ENCODE results near the gene EXD3.
A peak's percentile ranks its signal among the peaks of the same experiment; 100 is the strongest.

The EXD3 gene

DNA sequence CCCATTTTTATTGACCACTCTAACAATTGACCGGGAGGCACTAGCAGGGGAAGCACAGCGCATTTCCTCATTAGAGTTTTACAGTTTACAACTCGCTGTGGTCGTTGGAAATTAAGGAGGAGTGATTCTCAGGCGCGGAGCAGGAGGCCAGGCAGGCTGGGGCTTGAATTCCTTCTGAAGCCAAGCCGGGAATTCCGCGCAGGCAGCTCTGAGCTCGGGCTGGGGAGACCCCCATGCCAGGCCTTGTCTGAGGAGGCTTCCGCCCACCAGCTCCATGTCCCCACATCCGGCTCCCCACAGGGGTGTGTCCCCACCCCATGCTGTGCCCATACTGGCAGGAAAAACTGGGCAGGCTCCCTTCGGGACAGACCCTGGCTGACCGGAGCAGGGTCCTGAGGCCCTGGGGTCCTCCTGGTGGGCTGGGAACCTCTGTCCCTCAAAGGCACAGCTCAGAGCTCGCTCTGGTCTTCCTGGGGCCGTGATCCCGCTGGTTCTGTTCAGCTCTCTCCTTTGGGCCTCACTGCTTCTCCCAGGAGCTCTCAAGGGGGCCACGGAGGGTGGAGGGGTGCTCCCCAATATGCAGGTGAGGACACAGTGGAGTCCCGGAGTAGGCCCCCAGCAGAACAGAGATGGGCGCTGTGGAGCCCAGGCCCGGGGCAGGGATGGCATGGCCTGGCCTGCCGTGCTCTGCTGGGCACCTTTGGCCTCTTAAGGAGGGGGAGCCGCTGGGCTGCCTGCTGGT, 119.6 kb downstream of the EXD3 start:
- no peak for DNase-seq

GRCh38 chr9:137302449-137303150, 120.4 kb downstream of the EXD3 start:
- no peak for DNase-seq

DNA sequence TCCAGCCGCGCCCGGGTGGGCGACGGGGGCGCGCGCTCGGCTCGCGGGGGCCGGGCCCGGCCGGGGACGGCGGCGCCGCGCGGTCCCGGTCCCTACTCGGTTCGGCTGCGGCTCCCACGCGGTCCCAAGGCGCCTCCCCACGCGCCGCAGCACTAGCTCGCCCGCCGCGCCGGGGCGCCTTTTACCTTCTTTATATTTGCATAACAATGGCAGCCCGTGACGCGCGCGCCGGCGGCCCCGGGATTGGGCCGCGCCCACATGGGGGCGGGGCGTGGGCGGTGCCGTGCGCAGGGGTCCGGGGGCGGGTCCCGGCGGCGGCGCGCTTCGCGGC, 120.9 kb downstream of the EXD3 start, which contains the start of gene NRARP:
TSS of gene NRARP (minus strand) at position 154 of the 331 bp plus-strand sequence. CDS start 343 bp downstream, outside the sequence.
- DNase-seq = peak; percentile 6 to 52

GRCh38 chr9:137301081-137301947, 121.6 kb downstream of the EXD3 start:
- DNase-seq = no peak

GRCh38 chr9:137300567-137301080, 122.3 kb downstream of the EXD3 start:
- DNase-seq = no peak

- DNase-seq = no peak
Measured at GRCh38 chr9:137299938-137300337, 123.0 kb downstream of the EXD3 start.

GRCh38 chr9:137299203-137299565, 123.8 kb downstream of the EXD3 start:
- no peak for DNase-seq

GRCh38 chr9:137298401-137299202, 124.4 kb downstream of the EXD3 start:
- DNase-seq = no peak

- DNase-seq = no peak
Measured at GRCh38 chr9:137297966-137298365, 125.0 kb downstream of the EXD3 start.

GRCh38 chr9:137296670-137297664, 126.0 kb downstream of the EXD3 start:
- DNase-seq = no peak

GRCh38 chr9:137295849-137296669, 126.9 kb downstream of the EXD3 start:
- no peak for DNase-seq

DNA sequence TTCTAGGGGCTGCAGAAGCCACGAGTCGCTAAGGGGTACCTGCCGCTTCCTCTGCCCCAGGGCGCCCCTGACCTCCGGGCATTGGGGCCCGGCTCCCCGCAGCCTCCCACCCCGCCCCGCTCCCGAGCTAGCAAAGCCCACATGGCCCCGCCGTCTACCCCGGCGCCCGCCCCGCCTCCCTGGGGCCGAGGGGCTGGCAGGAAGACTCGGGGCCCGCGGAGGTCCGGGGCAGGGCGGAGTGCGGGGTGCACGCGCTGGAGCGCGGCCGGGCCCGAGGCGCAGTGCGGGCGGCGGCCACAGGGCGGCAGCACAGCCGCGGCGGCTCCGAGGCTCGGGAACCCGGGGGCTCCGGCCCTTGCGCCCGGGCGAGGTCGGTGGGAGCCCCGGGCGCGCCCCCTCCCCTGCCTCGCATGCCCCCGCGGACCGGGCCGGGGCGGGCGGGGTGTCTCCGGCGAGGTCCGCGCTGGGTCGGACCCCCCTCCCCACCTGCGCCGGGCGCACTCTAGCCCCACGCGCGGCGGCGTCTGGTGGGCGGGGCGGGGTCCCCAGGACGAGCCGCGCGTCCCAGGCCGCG, 127.6 kb downstream of the EXD3 start:
- no peak for DNase-seq

- no peak for DNase-seq
Measured at GRCh38 chr9:137294681-137295237, 128.2 kb downstream of the EXD3 start.

GRCh38 chr9:137294091-137294680, 128.8 kb downstream of the EXD3 start:
- DNase-seq = no peak

GRCh38 chr9:137293482-137294090, 129.4 kb downstream of the EXD3 start:
- no peak for DNase-seq

- DNase-seq = no peak
Measured at GRCh38 chr9:137293094-137293481, 129.9 kb downstream of the EXD3 start.

GRCh38 chr9:137286975-137287383, 136.0 kb downstream of the EXD3 start:
- DNase-seq = no peak

DNA sequence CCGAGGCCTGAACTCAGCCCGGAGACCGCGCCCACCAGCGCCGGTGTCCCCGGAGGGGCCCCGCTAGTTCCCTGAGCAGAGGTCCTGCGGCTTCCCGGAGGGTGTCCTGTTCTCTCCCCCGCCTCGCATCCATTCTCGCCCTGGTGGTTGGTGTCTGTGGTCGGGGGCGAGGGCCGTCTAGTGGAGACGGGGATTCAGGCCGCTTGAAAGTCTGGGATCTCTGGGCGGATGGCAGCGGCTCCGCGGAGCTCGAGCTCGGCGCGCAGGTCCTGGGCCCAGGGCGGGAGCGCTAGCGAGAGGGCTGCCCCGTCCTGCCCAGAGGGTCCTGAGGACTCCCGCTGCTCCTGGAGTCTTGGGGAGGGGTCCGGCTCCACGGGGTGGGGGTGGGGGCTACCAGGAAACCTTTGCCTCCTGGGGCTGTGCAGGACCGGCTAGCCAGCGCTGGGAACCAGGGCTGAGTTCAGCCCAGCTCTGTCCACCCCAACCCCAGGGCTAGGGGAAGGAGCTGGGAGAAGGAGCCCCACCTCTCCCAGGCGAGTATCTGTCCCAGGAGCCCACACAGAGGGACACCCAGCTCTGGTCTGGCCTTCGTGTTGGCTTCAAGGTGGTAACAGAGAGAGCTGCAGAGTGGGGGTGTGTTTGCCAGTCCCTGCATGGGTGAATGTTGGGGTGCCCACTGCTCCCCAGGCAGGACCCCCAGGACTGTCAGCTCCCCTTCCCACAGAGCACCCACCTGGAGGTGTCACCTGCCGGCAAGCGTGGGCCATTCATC, 141.4 kb downstream of the EXD3 start:
- no peak for DNase-seq
